ELR (cell line): ENCODE results near the gene TBXAS1.

Experiments
- DNase-seq: peaks from one replicate; pipeline ENCODE4 v3.0.0-alpha.2; 2015; ENCODE audit warnings: low read depth

Gene TBXAS1

DNA sequence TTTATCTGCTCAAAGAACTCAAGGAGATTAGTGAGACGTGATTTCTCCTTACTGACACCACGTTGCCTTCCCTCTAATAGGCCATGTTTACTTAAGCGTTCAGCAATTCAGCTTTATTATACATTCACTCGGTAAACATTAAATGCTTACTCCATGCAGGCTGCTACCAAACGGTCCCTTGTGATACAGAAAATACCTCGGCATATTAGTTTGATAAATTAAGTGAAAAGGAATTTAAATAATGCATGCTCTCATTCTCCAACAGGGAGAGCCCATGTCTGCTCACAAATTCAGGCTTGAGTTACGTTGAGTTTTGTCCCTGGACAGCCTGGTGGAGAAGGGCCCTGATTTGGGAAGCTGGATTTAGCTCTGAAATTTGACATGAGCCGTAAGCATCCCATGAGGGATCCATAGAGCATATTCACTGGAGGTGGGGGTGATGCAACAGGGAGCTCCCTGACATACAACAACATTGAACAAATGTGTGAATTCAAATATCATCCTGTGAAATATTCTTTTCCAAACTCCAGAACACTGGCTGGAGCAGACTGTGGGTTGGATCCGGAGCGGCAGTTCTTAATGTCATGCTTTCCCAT lies 86.3 kb downstream of the TBXAS1 start:
- peak; percentile 59 for DNase-seq

- DNase-seq, result peak; percentile 97
These were observed 87.0 kb downstream of the TBXAS1 start for GRCh38 chr7:139915864-139916716.

- DNase-seq, result no peak
These were observed 87.8 kb downstream of the TBXAS1 start for GRCh38 chr7:139916717-139917395.

- DNase-seq, result no peak
These were observed 88.8 kb downstream of the TBXAS1 start for GRCh38 chr7:139917851-139918250.

DNA sequence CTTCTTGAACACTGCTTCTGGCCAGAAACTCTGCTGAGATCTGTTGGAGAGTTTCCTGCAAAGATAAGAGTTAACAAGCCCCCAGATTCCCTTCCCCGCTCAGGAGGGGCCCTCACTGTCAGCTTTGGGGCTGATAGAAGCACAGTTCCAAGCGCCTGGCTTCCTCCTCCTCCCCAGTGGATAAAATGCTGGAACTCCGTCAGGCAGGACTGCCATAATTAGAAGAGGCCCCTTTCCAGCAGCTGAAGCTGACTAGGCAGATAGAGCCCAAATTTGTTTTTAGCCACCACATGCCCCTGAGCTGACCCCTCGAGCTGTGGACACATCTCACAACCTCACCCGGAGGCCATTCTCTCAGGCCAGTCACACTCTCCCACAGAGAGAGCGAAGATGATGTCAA lies 89.4 kb downstream of the TBXAS1 start:
- no peak for DNase-seq

DNA sequence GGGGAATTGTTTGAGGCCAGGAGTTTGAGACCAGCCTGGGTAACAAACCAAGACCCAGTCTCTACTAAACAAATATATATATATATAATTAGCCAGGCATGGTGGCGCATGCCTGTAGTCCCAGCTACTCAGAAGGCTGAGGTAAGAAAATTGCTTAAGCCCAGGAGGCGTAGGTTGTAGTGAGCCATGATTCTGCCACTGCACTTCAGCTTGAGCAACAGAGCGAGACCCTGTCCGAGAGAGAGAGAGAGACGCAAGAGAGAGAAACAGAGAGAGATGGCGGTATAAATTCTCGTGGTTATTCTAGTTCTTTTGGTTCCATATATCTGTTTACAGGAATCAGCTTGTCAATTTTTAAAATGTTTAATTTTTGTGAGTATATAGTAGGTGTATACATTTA lies 94.0 kb downstream of the TBXAS1 start:
- no peak for DNase-seq

GRCh38 chr7:139924461-139924860 lies 95.4 kb downstream of the TBXAS1 start:
- no peak for DNase-seq

GRCh38 chr7:139929221-139929620 lies 100.2 kb downstream of the TBXAS1 start:
- DNase-seq, result peak; percentile 5

DNA sequence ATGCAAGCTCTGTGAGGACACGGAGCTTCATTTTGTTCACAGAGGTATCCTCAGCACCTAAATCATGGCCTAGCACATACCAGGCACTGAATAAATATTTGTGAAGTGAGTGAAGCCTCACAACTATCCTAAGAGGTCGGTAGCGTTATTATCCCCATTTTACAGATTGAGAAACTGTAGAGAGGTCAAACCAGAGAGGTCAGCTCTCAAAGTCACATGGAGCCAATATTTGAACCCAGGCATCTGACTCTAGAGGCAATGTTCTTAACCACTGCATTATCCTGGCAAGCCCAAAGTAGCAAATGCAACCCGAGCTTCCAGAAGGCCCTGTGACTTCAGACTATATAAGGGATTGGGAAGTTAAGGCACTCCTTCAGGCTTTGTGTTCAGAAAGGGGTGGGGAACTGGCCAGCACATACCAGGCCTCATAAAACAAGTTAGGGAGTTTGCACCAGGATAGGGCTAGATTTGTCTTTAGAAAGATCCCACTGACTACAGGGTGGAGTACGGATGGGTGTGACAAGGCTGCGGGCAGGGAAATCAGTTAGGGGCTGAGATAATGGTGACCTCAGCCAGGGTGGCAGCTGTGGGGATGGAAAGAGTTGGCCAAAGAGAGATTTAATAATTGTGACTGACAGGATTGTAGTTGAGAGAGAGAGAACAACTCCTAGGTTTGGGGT lies 101.4 kb downstream of the TBXAS1 start:
- DNase-seq, result no peak

DNA sequence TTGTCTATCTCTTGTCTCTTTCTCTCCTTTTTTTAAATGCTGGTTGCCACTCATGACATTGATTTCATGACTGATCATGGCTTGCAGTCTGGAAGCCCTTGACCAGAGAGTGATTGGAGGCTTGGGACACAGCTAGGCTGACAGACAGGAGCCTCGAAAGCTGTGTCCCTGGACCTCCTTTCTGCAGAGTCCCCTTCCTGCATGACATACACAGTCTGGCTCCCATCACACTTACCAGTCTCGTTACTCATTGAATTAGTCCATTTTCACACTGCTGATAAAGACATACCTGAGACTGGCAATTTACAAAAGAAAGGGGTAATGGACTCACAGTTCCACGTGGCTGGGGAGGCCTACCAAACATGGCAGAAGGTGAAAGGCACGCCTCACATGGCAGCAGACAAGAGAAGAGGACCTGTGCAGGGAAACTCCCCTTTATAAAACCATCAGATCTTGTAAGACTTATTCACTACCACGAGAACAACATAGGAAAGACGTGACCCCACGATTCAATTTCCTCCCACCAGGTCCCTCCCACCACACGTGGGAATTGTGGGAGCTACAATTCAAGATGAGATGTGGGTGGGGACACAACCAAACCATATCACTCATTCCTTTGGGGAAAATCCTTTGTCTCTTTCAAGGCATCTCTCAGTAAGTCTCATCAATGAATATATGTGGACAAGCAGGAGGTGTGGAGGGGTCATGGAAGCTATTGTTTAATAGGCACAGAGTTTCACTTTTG lies 102.3 kb downstream of the TBXAS1 start:
- DNase-seq, result no peak

DNA sequence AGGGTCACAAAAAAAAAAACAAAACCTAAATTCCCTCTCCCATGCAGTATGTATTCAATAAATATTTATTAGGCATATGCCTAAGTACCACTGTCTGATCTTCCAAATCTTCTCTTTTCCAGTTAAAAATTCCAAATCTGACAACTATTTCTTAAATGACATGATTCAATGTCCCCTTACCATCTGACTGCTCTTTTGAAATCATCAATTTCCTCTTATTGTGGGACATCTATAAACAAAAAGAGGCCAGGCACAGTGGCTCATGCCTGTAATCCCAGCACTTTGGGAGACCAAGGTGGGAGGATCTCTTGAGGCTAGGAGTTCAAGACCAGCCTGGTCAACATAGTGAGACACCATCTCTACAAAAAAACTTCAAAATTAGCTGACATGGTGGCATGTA lies 103.5 kb downstream of the TBXAS1 start:
- no peak for DNase-seq

DNA sequence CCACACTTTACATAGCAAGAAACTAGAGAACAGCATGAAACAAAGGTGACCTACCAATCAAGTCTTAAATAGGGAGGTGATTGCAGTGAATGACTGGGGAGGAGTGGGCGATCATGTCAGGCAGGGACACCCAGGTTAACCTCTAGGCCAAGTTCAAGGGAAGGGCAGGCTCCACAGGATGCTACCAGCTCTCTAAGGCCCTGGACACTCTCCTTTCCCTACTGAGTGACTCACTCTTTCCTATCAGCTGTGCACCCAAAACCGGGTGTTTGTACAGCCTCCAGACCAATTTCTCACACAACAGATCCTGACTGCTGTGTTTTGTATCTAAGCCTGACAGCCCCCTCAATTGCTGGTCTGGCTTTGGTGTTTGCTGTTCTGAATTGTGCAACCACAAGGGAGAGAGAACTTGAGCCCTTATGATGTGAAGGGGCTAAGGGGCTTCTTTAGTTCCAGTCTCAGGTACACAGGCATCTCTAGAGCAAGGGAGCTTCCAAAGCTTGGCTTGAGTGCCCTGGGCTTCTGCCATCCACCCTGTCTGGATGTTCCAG lies 107.8 kb downstream of the TBXAS1 start:
- peak; percentile 30 for DNase-seq

DNA sequence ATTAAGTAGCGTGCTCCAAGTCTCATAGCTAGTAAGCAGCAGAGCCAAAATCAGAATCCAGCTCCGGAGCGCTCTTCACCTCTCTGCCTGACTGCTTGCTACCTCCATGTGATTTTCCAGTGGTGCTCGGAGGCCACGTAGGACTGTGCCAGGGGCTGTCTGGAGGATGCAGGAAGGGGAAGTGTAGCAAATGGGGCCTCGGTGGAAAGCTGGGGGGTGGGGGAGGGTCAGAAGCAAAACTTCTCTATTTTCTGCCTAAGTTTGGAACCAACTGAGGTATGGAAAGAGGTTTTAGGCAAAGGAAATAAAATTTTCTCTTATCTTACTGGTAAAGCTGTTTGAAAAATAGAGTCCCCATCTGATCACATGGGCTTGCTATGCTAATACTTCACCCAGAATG lies 108.7 kb downstream of the TBXAS1 start:
- no peak for DNase-seq

GRCh38 chr7:139940866-139941265 lies 111.8 kb downstream of the TBXAS1 start:
- no peak for DNase-seq

DNA sequence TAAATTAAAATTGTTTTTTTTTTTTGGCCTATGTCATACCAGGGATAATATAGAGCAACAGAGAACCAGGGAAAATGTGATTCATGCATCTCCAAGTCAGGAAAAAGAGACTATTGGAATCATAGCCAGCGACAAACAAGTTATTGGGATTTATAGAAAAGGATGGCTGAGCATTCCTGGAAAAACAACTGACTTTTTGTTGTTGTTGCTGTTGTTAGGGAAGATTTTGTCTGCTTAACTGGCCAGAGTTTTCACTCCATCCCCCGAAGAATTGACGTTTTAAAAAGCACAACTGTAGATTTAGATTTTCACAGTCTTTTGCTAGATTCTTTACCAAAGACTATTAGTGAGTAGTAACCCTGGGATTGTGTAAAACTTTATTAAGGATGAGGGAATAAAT lies 112.4 kb downstream of the TBXAS1 start:
- no peak for DNase-seq

DNA sequence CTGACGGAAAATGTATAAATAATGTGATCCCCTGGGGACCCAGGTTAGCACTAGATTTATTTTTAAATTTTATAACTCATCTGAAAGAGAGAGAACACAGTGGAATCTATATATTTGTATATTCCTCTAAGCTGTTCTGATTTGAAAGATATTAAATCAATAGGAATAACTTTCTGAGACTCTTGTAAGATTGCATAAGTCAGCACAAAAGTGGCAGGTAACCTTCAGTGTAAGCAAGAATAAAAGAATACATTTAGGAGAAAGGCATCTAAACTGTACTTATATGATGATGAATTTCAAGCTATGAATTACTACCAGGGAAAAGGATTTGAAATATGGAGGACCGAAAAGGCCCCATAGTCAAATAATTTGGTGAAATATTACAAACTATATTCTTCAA lies 112.8 kb downstream of the TBXAS1 start:
- no peak for DNase-seq

DNA sequence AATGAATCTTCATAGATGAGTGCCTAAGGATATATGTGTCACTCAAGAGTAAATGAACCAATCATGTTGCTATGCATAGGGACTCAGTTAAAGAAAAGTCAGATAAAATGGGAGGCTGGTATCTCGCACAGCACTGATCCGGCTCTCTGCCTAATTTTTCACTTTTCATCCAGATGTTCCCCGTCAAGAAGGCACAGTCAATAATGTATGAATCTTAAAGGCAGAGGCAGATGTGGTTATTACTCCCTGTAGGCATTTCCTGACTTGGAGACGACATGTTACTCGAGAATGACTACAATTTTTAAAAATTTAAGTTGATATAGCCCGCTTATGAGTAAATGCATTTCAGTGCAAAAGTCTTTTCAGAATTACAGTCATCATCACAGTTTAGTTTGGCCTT lies 113.6 kb downstream of the TBXAS1 start:
- DNase-seq, result no peak

GRCh38 chr7:139943401-139943800 lies 114.3 kb downstream of the TBXAS1 start:
- no peak for DNase-seq

GRCh38 chr7:139944248-139944647 lies 115.2 kb downstream of the TBXAS1 start:
- no peak for DNase-seq

DNA sequence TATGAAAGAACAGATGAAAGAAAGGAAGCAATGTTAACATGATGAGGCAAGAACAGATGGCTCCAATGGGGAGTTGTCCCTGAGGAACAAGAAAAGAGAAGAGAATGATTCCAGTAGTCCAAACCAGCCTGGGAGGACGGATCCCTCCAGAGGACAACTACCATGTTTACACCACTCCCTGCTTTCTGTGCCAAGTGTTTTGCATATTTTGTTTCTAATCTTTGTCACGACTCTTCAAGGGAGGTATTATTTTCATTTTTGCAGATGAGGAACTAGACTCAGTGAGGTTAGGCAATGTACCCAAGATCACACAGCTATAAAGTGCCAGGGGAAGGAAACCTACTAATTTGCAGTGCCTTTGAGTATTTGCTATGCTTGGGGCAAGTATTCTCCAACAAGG lies 117.5 kb downstream of the TBXAS1 start:
- no peak for DNase-seq

DNA sequence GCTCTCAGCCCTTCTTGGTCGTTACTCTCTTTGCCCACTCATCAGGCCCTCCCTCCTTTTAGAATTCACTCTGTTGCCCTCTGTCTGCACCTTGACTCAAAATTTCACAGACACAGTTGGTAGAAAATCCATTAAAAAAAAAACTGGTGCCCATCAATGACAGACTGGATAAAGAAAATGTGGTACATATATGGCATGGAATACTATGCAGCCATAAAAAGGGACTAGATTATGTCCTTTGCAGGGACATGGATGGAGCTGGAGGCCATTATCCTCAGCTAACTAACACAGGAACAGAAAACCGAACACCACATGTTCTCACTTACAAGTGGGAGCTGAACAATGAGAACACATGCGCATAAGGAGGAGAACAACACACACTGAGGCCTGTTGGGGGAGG lies 118.0 kb downstream of the TBXAS1 start:
- DNase-seq, result no peak

- no peak for DNase-seq
These were observed 119.1 kb downstream of the TBXAS1 start for GRCh38 chr7:139948167-139948566.
